Body of pancreas (tissue), 4 donors: ENCODE results near the gene PKP1.

Experiments
- CTCF ChIP-seq, 7 experiments: fragments of 450-650 bp in 4 of 7; fragments of 200-600 bp in 3 of 7; sonication (generic) in 3 of 7; IDR thresholded peaks; one replicate each; pipeline ENCODE4 v1.5.1; 2016 to 2019; ENCODE audit warnings: antibody characterized with exemption in 7 of 7
- POLR2A ChIP-seq, 3 donors: fragments of 450-650 bp; IDR thresholded peaks; one replicate each; pipeline ENCODE4 v1.6.1; 2016; ENCODE audit warnings: antibody characterized with exemption in 3 of 3, mild to moderate bottlenecking in 2 of 3

DNA sequence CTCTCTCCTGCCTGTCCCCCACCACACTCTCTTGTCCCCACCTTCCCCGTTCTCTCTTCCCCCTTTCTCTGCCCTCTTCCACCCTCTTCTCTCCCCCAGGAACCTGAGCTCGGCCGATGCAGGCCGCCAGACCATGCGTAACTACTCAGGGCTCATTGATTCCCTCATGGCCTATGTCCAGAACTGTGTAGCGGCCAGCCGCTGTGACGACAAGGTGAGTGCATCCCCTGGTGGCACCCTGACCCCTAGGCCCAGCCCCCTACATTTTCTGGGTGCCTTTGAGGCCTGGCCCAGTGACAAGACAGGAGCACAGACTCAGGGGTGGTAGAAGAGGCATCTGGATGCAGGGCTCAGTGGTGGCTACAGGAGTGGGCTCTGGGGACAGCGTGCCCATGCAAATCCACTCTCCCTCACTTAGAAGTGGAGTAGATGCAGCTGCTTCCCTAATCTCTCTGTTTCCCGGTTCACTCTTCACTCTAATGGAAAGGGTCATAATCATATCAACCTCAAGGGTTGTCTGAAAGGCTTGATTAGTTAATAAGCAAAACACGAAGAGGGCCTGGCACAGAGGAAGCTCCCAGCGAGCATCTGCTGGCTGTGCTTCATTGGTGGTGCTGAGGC is 37.0 kb downstream of the PKP1 start:
- TF ChIP-seq CTCF (IDR thresholded peaks at IDR 0.05) = no peak
- TF ChIP-seq POLR2A (IDR thresholded peaks at IDR 0.05) = no peak
